Cardiac muscle cell (in vitro differentiated cells and primary cell): ENCODE measurements around the gene TENM3. TPM values are rescaled to one million over a fixed set of nuclear protein-coding genes. Genes with fewer than 3 reads are reported as not detected.
"Not testable (repeated sequence)": the region's sequence is repeated elsewhere in the genome, so short reads cannot be mapped to it uniquely, and the experiment has no call there.

Experiments used
- DNase-seq, 2 donors: peaks; one replicate each; pipeline versions ENCODE4 v3.0.0 to v3.0.0-alpha.2; 2010 to 2017; ENCODE audit warnings: low read depth in 1 of 2, low spot score in 1 of 2
- H3K27ac ChIP-seq: fragments of 200-600 bp; sonication (generic); 2 replicates; pipeline ENCODE4 v1.5.1; 2016
- H3K27me3 ChIP-seq: fragments of 200-600 bp; sonication (generic); 2 replicates; pipeline ENCODE4 v1.6.0; 2016; ENCODE audit warnings: control low read depth
- H3K36me3 ChIP-seq: fragments of 200-600 bp; sonication (generic); 2 replicates; pipeline ENCODE4 v1.5.1; 2016; ENCODE audit warnings: control low read depth
- H3K4me1 ChIP-seq: fragments of 200-600 bp; sonication (generic); 2 replicates; pipeline ENCODE4 v1.8.1; 2017; ENCODE audit warnings: low read depth, mild to moderate bottlenecking, mixed run types
- H3K4me3 ChIP-seq: fragments of 200-600 bp; sonication (generic); 2 replicates; pipeline ENCODE4 v1.5.1; 2016; ENCODE audit warnings: mild to moderate bottlenecking
- H3K9me3 ChIP-seq: fragments of 200-600 bp; sonication (generic); 2 replicates; pipeline ENCODE4 v1.5.1; 2017; ENCODE audit warnings: low read depth, mild to moderate bottlenecking, control low read depth
- polyA plus RNA-seq: library from polyadenylated mRNA; unstranded; fragments of >200 nt; fragmentation: Nextera tagmentation; extraction: Ambion mirVana; gene quantifications from 2 replicates; pipeline ENCODE4 v1.2.1, GENCODE V29; 2016
- total RNA-seq: library from RNA; depleted of rRNA; stranded (reverse); fragments of >200 nt; gene quantifications from 2 replicates; pipeline ENCODE4 v1.2.3, GENCODE V29; 2016
- TF ChIP-seq, protein P1 (sequence below): IDR thresholded peaks from 2 replicates; pipeline ENCODE4 v1.5.1; 2012; ENCODE audit warnings: low read depth, mild to moderate bottlenecking, low read length

Gene TENM3
- total and polyA plus RNA-seq, 2 experiments from 2014 or later, result 12.5 to 24.8 TPM

DNA sequence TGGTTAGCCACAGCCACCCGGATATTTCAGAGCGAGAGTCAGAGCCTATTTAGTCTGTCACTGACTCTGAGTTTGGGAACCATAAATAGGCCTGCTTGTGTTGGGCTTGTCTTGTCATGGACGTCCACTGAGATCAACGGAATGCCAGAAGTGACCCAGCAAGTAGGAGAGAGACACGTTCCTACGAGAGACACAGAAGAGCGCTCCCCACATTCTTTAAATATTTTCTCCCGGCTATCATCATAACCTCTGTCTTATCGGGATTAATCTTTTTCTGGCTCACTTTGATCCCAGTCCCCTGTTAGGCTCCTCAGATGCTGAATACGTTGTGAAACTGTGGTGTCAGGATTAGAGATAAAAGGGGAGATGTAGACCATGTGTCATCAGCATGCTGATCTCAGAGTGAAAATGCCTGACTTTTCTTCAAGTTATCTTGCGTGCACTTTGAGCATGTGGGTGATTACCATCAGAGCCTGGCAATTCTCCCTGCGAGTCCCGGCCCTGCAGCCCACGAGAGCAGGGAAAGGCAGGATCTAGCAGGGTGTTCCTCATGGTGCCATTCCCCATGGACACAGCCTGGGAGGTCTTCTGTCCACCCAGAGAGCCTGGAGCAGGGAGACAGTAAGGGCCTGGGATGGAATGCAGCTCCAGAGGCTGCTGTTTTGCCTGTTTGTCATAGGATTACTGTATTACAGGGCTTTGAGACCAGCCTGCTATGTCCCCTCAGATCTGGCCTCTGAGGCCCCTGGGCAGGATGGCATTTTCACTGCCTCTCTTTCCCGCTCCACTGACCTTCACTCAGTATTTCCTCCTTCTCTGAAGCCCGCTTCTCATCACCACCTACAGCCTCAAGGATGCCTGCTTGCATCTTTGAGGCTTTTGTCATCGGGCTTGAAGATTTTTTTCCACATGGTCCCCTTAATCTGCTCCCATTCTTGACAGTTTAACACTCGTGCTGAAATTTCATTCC, 2.8 kb upstream of the TENM3 start:
- no peaks in the 10 kb centered on the region for H3K27me3 ChIP-seq
- H3K9me3 ChIP-seq, result no peaks in the 10 kb centered on the region
- H3K4me1 ChIP-seq, result peaks cover 18% of the 10 kb centered on the region
- H3K27ac ChIP-seq, result peak overlapping the region; percentile 72
- no peaks in the 10 kb centered on the region for H3K36me3 ChIP-seq
- no peak overlapping the region for H3K4me3 ChIP-seq
- TF ChIP-seq, protein P1, sequence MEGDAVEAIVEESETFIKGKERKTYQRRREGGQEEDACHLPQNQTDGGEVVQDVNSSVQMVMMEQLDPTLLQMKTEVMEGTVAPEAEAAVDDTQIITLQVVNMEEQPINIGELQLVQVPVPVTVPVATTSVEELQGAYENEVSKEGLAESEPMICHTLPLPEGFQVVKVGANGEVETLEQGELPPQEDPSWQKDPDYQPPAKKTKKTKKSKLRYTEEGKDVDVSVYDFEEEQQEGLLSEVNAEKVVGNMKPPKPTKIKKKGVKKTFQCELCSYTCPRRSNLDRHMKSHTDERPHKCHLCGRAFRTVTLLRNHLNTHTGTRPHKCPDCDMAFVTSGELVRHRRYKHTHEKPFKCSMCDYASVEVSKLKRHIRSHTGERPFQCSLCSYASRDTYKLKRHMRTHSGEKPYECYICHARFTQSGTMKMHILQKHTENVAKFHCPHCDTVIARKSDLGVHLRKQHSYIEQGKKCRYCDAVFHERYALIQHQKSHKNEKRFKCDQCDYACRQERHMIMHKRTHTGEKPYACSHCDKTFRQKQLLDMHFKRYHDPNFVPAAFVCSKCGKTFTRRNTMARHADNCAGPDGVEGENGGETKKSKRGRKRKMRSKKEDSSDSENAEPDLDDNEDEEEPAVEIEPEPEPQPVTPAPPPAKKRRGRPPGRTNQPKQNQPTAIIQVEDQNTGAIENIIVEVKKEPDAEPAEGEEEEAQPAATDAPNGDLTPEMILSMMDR, result no peak
- peak; percentile 53 to 71 for DNase-seq

GRCh38 chr4:182242260-182242659, 942 bp upstream of the TENM3 start:
- not testable (repeated sequence) for DNase-seq, H3K4me3 ChIP-seq, H3K27ac ChIP-seq, H3K36me3 ChIP-seq, H3K9me3 ChIP-seq, H3K27me3 ChIP-seq
- peaks cover 31% of the 10 kb centered on the region for H3K4me1 ChIP-seq

- no peaks in the 10 kb centered on the region for H3K9me3 ChIP-seq
- peak in 1 of 2 donors; percentile 74 for DNase-seq
Observed at GRCh38 chr4:182242787-182243186, 415 bp upstream of the TENM3 start.

DNA sequence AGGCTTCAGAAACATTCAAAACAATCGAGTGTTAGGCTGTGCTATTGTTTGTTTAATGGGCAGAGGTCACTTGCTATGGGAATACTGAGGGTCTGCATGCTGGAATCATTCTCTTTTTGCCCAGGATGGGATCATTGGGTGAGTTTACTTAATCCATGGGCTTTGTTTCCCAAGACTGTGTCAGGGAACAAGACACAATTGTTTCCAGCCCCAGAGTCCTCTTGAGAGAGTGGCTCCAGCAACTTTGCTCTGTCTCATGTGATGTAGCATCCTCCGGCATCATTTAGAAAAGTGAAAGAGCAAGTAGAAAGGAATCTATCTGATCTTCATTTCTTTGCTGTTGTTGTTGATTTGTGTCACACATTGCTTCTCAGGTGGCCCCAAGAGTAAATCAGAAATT, 1.8 kb downstream of the TENM3 start:
- DNase-seq, result no peak
- TF ChIP-seq, protein P1, result no peak
- Histone ChIP-seq H3K36me3 (no peaks in the 10 kb centered on the region), H3K27ac (peak overlapping the region; percentile 75), H3K27me3 (no peaks in the 10 kb centered on the region), H3K4me3 (no peak overlapping the region), H3K9me3 (no peaks in the 10 kb centered on the region), H3K4me1 (peaks cover 27% of the 10 kb centered on the region)

More at GRCh38 chr4:182242787-182243186, 415 bp upstream of the TENM3 start:
- no peaks in the 10 kb centered on the region for H3K36me3 ChIP-seq
- no peaks in the 10 kb centered on the region for H3K27me3 ChIP-seq
- TF ChIP-seq, protein P1, result no peak
- H3K4me3 ChIP-seq, result no peak overlapping the region
- H3K27ac ChIP-seq, result no peak overlapping the region
- peaks cover 35% of the 10 kb centered on the region for H3K4me1 ChIP-seq

DNA sequence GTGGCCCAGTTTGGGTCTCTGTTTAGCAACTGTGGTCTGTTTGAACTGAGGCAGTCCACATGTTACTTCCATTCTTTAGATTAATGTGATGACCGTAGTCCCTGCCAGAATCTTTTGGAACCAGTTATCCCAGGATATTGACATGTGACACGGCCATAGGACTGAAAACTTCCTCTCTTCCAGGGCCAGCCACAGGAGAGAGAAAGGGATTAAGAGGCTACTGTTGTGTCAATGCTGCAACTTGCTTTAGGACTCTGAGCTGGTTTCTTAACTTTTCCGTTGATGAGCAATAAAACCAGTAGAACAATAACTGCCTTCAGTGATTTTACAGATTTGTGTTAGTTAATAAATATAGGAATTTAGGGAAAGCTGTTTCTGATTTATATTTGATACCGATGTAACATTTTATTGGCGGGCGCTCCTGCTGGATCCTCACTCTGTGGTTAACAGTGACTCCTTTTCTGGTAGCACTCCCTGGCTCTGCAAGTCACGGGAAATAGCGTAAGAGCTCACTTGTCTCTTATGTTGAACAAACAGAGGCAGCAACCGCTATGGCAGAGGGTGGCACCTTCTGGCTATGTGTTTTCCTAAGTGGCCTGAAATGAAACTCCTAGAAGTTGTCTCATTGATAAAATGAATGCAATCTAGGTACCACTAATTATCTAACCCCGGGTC, 2.5 kb downstream of the TENM3 start:
- Histone ChIP-seq H3K4me3 (no peak overlapping the region), H3K36me3 (no peaks in the 10 kb centered on the region), H3K27ac (peak overlapping the region; percentile 75), H3K27me3 (no peaks in the 10 kb centered on the region), H3K4me1 (peaks cover 23% of the 10 kb centered on the region), H3K9me3 (no peaks in the 10 kb centered on the region)
- peak; percentile 49 to 60 for DNase-seq
- TF ChIP-seq, protein P1, result no peak
